T-helper 1 cell treated with Interleukin-12 subunit alpha and Interleukin-12 subunit beta and Interleukin-4 antibody, amounts not matched to agents 30 μg/mL and 1 μg/mL, for 36 hours (primary cell): ENCODE data around the gene SERPINB12.

Experiments
- H3K27ac Mint-ChIP-seq: one replicate; pipeline ENCODE4 v1.8.0; 2021; ENCODE audit warnings: mild to moderate bottlenecking, mixed read lengths
- H3K27me3 Mint-ChIP-seq: one replicate; pipeline ENCODE4 v1.8.0; 2021; ENCODE audit warnings: low read depth, mixed read lengths
- H3K36me3 Mint-ChIP-seq: one replicate; pipeline ENCODE4 v1.8.0; 2021; ENCODE audit warnings: low read depth, mixed read lengths
- H3K4me1 Mint-ChIP-seq: one replicate; pipeline ENCODE4 v1.8.0; 2021; ENCODE audit warnings: low read depth, mixed read lengths
- H3K4me3 Mint-ChIP-seq: one replicate; pipeline ENCODE4 v1.8.0; 2021; ENCODE audit warnings: mild to moderate bottlenecking, moderate library complexity, mixed read lengths
- H3K9me3 Mint-ChIP-seq: one replicate; pipeline ENCODE4 v1.8.0; 2021; ENCODE audit warnings: mixed read lengths

SERPINB12 gene

GRCh38 chr18:63527251-63527650 is 14.9 kb upstream of the SERPINB12 start:
- Mint-ChIP-seq H3K36me3 (no peaks in the 10 kb centered on the region), H3K4me1 (peaks cover under 1% of the 10 kb centered on the region), H3K9me3 (no peaks in the 10 kb centered on the region), H3K4me3 (no peak overlapping the region), H3K27ac (no peak overlapping the region), H3K27me3 (peaks cover 32% of the 10 kb centered on the region)

GRCh38 chr18:63528863-63529492 is 13.2 kb upstream of the SERPINB12 start:
- H3K4me3 Mint-ChIP-seq, result no peak overlapping the region

GRCh38 chr18:63532471-63532870 is 9.7 kb upstream of the SERPINB12 start:
- Mint-ChIP-seq H3K4me3 (no peak overlapping the region), H3K36me3 (no peaks in the 10 kb centered on the region)

More at GRCh38 chr18:63528863-63529492, 13.2 kb upstream of the SERPINB12 start:
- H3K27ac Mint-ChIP-seq, result no peak overlapping the region
- no peaks in the 10 kb centered on the region for H3K36me3 Mint-ChIP-seq
- H3K4me1 Mint-ChIP-seq, result peaks cover 3% of the 10 kb centered on the region
- peaks cover 33% of the 10 kb centered on the region for H3K27me3 Mint-ChIP-seq
- H3K9me3 Mint-ChIP-seq, result no peaks in the 10 kb centered on the region

GRCh38 chr18:63534615-63535014 is 7.6 kb upstream of the SERPINB12 start:
- Mint-ChIP-seq H3K4me1 (peaks cover 11% of the 10 kb centered on the region), H3K36me3 (no peaks in the 10 kb centered on the region)

More at GRCh38 chr18:63532471-63532870, 9.7 kb upstream of the SERPINB12 start:
- Mint-ChIP-seq H3K9me3 (no peaks in the 10 kb centered on the region), H3K4me1 (peaks cover 11% of the 10 kb centered on the region), H3K27me3 (peaks cover 27% of the 10 kb centered on the region), H3K27ac (no peak overlapping the region)

GRCh38 chr18:63539904-63540510 is 2.2 kb upstream of the SERPINB12 start:
- Mint-ChIP-seq H3K9me3 (no peaks in the 10 kb centered on the region), H3K4me3 (no peak overlapping the region), H3K27ac (no peak overlapping the region), H3K27me3 (peaks cover 40% of the 10 kb centered on the region), H3K4me1 (no peaks in the 10 kb centered on the region), H3K36me3 (no peaks in the 10 kb centered on the region)

More at GRCh38 chr18:63534615-63535014, 7.6 kb upstream of the SERPINB12 start:
- H3K4me3 Mint-ChIP-seq, result no peak overlapping the region
- H3K27me3 Mint-ChIP-seq, result peaks cover 21% of the 10 kb centered on the region
- H3K27ac Mint-ChIP-seq, result peak overlapping the region; percentile 1
- H3K9me3 Mint-ChIP-seq, result no peaks in the 10 kb centered on the region

- Mint-ChIP-seq H3K9me3 (no peaks in the 10 kb centered on the region), H3K4me3 (no peak overlapping the region), H3K4me1 (no peaks in the 10 kb centered on the region), H3K27ac (no peak overlapping the region), H3K36me3 (no peaks in the 10 kb centered on the region), H3K27me3 (peaks cover 54% of the 10 kb centered on the region)
These were observed 1.8 kb downstream of the SERPINB12 start for GRCh38 chr18:63544017-63544416.

GRCh38 chr18:63545000-63545399 is 2.8 kb downstream of the SERPINB12 start:
- no peaks in the 10 kb centered on the region for H3K4me1 Mint-ChIP-seq
- H3K9me3 Mint-ChIP-seq, result no peaks in the 10 kb centered on the region
- H3K4me3 Mint-ChIP-seq, result no peak overlapping the region

GRCh38 chr18:63550068-63550467 is 7.9 kb downstream of the SERPINB12 start:
- Mint-ChIP-seq H3K27ac (no peak overlapping the region), H3K9me3 (no peaks in the 10 kb centered on the region), H3K4me3 (no peak overlapping the region), H3K4me1 (no peaks in the 10 kb centered on the region), H3K36me3 (no peaks in the 10 kb centered on the region), H3K27me3 (peaks cover 28% of the 10 kb centered on the region)

More at GRCh38 chr18:63545000-63545399, 2.8 kb downstream of the SERPINB12 start:
- Mint-ChIP-seq H3K27ac (no peak overlapping the region), H3K27me3 (peaks cover 48% of the 10 kb centered on the region), H3K36me3 (no peaks in the 10 kb centered on the region)

- Mint-ChIP-seq H3K4me1 (no peaks in the 10 kb centered on the region), H3K36me3 (no peaks in the 10 kb centered on the region), H3K27me3 (peaks cover 18% of the 10 kb centered on the region), H3K27ac (no peak overlapping the region), H3K9me3 (no peaks in the 10 kb centered on the region), H3K4me3 (no peak overlapping the region)
These were observed 9.6 kb downstream of the SERPINB12 start for GRCh38 chr18:63551769-63552168.

- no peak overlapping the region for H3K27ac Mint-ChIP-seq
- no peak overlapping the region for H3K4me3 Mint-ChIP-seq
- H3K27me3 Mint-ChIP-seq, result peaks cover 16% of the 10 kb centered on the region
- no peaks in the 10 kb centered on the region for H3K4me1 Mint-ChIP-seq
- H3K9me3 Mint-ChIP-seq, result no peaks in the 10 kb centered on the region
- no peaks in the 10 kb centered on the region for H3K36me3 Mint-ChIP-seq
These were observed 10.4 kb downstream of the SERPINB12 start for GRCh38 chr18:63552581-63552980.

GRCh38 chr18:63553081-63553480 is 10.9 kb downstream of the SERPINB12 start:
- Mint-ChIP-seq H3K4me3 (no peak overlapping the region), H3K36me3 (no peaks in the 10 kb centered on the region), H3K4me1 (no peaks in the 10 kb centered on the region), H3K9me3 (no peaks in the 10 kb centered on the region), H3K27me3 (peaks cover 11% of the 10 kb centered on the region), H3K27ac (no peak overlapping the region)

- Mint-ChIP-seq H3K4me3 (no peak overlapping the region), H3K9me3 (no peaks in the 10 kb centered on the region), H3K27ac (no peak overlapping the region)
These were observed 17.7 kb downstream of the SERPINB12 start for GRCh38 chr18:63559567-63560491.

GRCh38 chr18:63562284-63562683 is 20.1 kb downstream of the SERPINB12 start:
- no peak overlapping the region for H3K4me3 Mint-ChIP-seq
- no peaks in the 10 kb centered on the region for H3K36me3 Mint-ChIP-seq
- H3K27ac Mint-ChIP-seq, result no peak overlapping the region
- H3K9me3 Mint-ChIP-seq, result no peaks in the 10 kb centered on the region
- H3K27me3 Mint-ChIP-seq, result no peaks in the 10 kb centered on the region
- no peaks in the 10 kb centered on the region for H3K4me1 Mint-ChIP-seq

More at GRCh38 chr18:63559567-63560491, 17.7 kb downstream of the SERPINB12 start:
- no peaks in the 10 kb centered on the region for H3K27me3 Mint-ChIP-seq
- no peaks in the 10 kb centered on the region for H3K36me3 Mint-ChIP-seq
- no peaks in the 10 kb centered on the region for H3K4me1 Mint-ChIP-seq

GRCh38 chr18:63564021-63564420 is 21.9 kb downstream of the SERPINB12 start:
- Mint-ChIP-seq H3K9me3 (no peaks in the 10 kb centered on the region), H3K36me3 (no peaks in the 10 kb centered on the region), H3K4me1 (no peaks in the 10 kb centered on the region), H3K27ac (no peak overlapping the region), H3K27me3 (no peaks in the 10 kb centered on the region), H3K4me3 (no peak overlapping the region)
